ENCODE measurements around the gene FANCI. TPM values are rescaled to one million over a fixed set of nuclear protein-coding genes. Genes with fewer than 3 reads are reported as not detected.

The FANCI gene
- total RNA-seq, 1 experiment from 2014 or later, result 112 TPM

- Histone ChIP-seq H3K79me2 (ENCODE audit: insufficient read depth, low read length) (peaks cover 76% of the 10 kb centered on the region), H3K27me3 (ENCODE audit: insufficient read depth, low read length) (no peaks in the 10 kb centered on the region), H3K9me3 (ENCODE audit: control insufficient read depth in 1 of 2, insufficient read depth in 1 of 2, low read depth in 1 of 2, low read length in 2 of 2) (no peaks in the 10 kb centered on the region), H3K27ac (ENCODE audit: low read depth, low read length) (no peak overlapping the region), H3K4me2 (ENCODE audit: low read length) (no peak overlapping the region), H2AFZ (ENCODE audit: low read depth, low read length, poor library complexity, severe bottlenecking) (no peak overlapping the region), H3K36me3 (ENCODE audit: control insufficient read depth in 1 of 2, insufficient read depth in 2 of 2, low read length in 2 of 2) (peaks cover 72 to 90% of the 10 kb centered on the region in 2 experiments), H3K4me3 (replicated peaks in 1 of 2; ENCODE audit: low read depth in 1 of 2, low read length in 2 of 2) (no peak overlapping the region), H3K9ac (ENCODE audit: low read length) (no peak overlapping the region), H3K4me1 (ENCODE audit: control insufficient read depth in 1 of 2, insufficient read depth in 2 of 2, low read length in 2 of 2) (peaks cover 0 to 11% of the 10 kb centered on the region in 2 experiments; a peak in 3 of 4 replicates), H3K9me2 (ENCODE audit: insufficient read depth) (no peaks in the 10 kb centered on the region), H4K20me1 (ENCODE audit: insufficient read depth) (peaks cover 8% of the 10 kb centered on the region; the same call in 1 of the 2 replicates)
- ChIA-PET POLR2A (no interaction called here), CTCF (no interaction called here), RAD21 (ENCODE audit: low non-redundant PET in 1 of 2, low total read pairs in 2 of 2, uncharacterized antibody in 2 of 2, unreplicated experiment in 2 of 2) (no interaction called here)
- intact Hi-C loops (cut with micrococcal nuclease), result no loop called here
- BruUV-seq (replicated peaks), result no TSS peak
- no peak for ATAC-seq
- TF ChIP-seq FOSL1 (IDR thresholded peaks at IDR 0.05; ENCODE audit: low read depth) (no peak), TCF7L2 (IDR thresholded peaks at IDR 0.05; ENCODE audit: borderline replicate concordance, extremely low read depth, insufficient read depth, insufficient read length) (no peak), ZBTB33 (IDR thresholded peaks at IDR 0.05; ENCODE audit: extremely low read depth, insufficient replicate concordance, low read length) (no peak), JUND (IDR thresholded peaks at IDR 0.05) (no peak), CEBPB (IDR thresholded peaks at IDR 0.05; ENCODE audit: low read depth) (no peak)
- no peak for DNase-seq (ENCODE audit: low read depth, low spot score)
Observed at GRCh38 chr15:89328398-89329254, 84.8 kb downstream of the FANCI start.
